Prostate gland (tissue), 2 donors: ENCODE data around the gene ZNF134. TPM values are rescaled to one million over a fixed set of nuclear protein-coding genes. Genes with fewer than 3 reads are reported as not detected.

Source experiments
- DNase-seq: peaks from one replicate; pipeline ENCODE4 v3.0.0-alpha.2; 2019; ENCODE audit warnings: low spot score
- H3K27ac ChIP-seq, 2 donors: fragments of 200-600 bp; sonication (generic); 2 replicates each; pipeline ENCODE4 v1.5.1; 2017 to 2019
- H3K27me3 ChIP-seq: fragments of 200-600 bp; sonication (generic); replicated peaks from 2 replicates; pipeline ENCODE4 v1.5.1; 2019; ENCODE audit not compliant: insufficient read depth
- H3K36me3 ChIP-seq, 2 donors: fragments of 200-600 bp; sonication (generic); 1 replicate in 1 of 2; 2 replicates in 1 of 2; pipeline versions ENCODE4 v1.5.1 to v1.8.1; 2017 to 2019
- H3K4me1 ChIP-seq: fragments of 200-600 bp; sonication (generic); replicated peaks from 2 replicates; pipeline ENCODE4 v1.5.1; 2019
- H3K4me3 ChIP-seq, 2 donors: fragments of 200-600 bp; sonication (generic); 2 replicates each; pipeline ENCODE4 v1.5.1; 2017 to 2019
- H3K9me3 ChIP-seq: fragments of 200-600 bp; sonication (generic); 2 replicates; pipeline ENCODE4 v1.5.1; 2017
- CTCF ChIP-seq, 4 experiments: fragments of 200-600 bp in 2 of 4; fragments of 450-650 bp in 2 of 4; sonication (generic) in 2 of 4; IDR thresholded peaks; 1 replicate in 3 of 4; 2 replicates in 1 of 4; pipeline ENCODE4 v1.5.1; 2016 to 2019; ENCODE audit warnings: antibody characterized with exemption in 4 of 4, mild to moderate bottlenecking in 2 of 4, moderate library complexity in 2 of 4
- POLR2A ChIP-seq: fragments of 450-650 bp; IDR thresholded peaks from one replicate; pipeline ENCODE4 v1.6.1; 2016; ENCODE audit warnings: antibody characterized with exemption, mild to moderate bottlenecking
- POLR2AphosphoS5 ChIP-seq: sonication (generic); formaldehyde crosslinking; IDR thresholded peaks from one replicate; pipeline ENCODE4 v1.6.1; 2017; ENCODE audit warnings: antibody characterized with exemption
- WGBS: methylation state at CpG from one replicate; pipeline ENCODE4 v1.1.5; 2018; 5-methylcytosine and 5-hydroxymethylcytosine counted together
- intact Hi-C: fragments of 100-400 bp; cut with DNase I; formaldehyde crosslinking; loops from one replicate; pipeline ENCODE4 v1.14.2; 2022
- total RNA-seq, 2 donors: library from RNA; depleted of rRNA; stranded (reverse); fragments of >200 nt; gene quantifications; one replicate each; pipeline ENCODE4 v1.1.0, GENCODE V29; 2016

The ZNF134 gene
- total RNA-seq, 2 donors from 2014 or later = 18.3 to 25.8 TPM

- WGBS = 60% methylated on average over 7 of the region's 7 CpGs
- no peaks in the 10 kb centered on the region for H3K27me3 ChIP-seq
- no peak for DNase-seq
- no peak for TF ChIP-seq POLR2A
- TF ChIP-seq CTCF (IDR thresholded peaks at IDR 0.05) = no peak
- TF ChIP-seq POLR2AphosphoS5 = no peak
- no peaks in the 10 kb centered on the region for H3K9me3 ChIP-seq
- H3K36me3 ChIP-seq = no peaks in the 10 kb centered on the region
- H3K4me1 ChIP-seq = no peaks in the 10 kb centered on the region
- intact Hi-C loops = no loop called here
- no peak overlapping the region for H3K4me3 ChIP-seq
- no peak overlapping the region for H3K27ac ChIP-seq
Measured at GRCh38 chr19:57671124-57671895, 57.3 kb downstream of the ZNF134 start.

GRCh38 chr19:57672466-57672865, 58.4 kb downstream of the ZNF134 start:
- TF ChIP-seq POLR2A (no peak), POLR2AphosphoS5 (no peak), CTCF (IDR thresholded peaks at IDR 0.05) (no peak)
- no peaks in the 10 kb centered on the region for H3K4me1 ChIP-seq
- intact Hi-C loops = no loop called here
- H3K36me3 ChIP-seq = no peaks in the 10 kb centered on the region
- DNase-seq = no peak
- peaks cover 3% of the 10 kb centered on the region for H3K27me3 ChIP-seq
- H3K9me3 ChIP-seq = no peaks in the 10 kb centered on the region
- H3K27ac ChIP-seq = no peak overlapping the region
- 76% methylated on average over 4 of the region's 4 CpGs for WGBS
- no peak overlapping the region for H3K4me3 ChIP-seq

Other genes with a start within 250 kb of the ZNF134 start
- 10 to 100 TPM; 20.4 to 27.4 TPM for gene ZNF548, start 224.4 kb upstream of the ZNF134 start, total RNA-seq
- 10 to 100 TPM; 10.8 to 14.5 TPM for gene ZNF17, start 203.1 kb upstream of the ZNF134 start, total RNA-seq
- 1 to 10 TPM; 5.5 to 8.6 TPM for gene ZNF749, start 178.9 kb upstream of the ZNF134 start, total RNA-seq
- gene VN1R1, start 157.1 kb upstream of the ZNF134 start, total RNA-seq = 1 to 10 TPM in 1 of 2 donors, under 1 TPM in 1; 0.96 to 4.8 TPM
- gene ZNF772, start 136.7 kb upstream of the ZNF134 start, total RNA-seq = 10 to 100 TPM; 15.2 to 37.9 TPM
- gene ZNF419, start 126.5 kb upstream of the ZNF134 start, total RNA-seq = 10 to 100 TPM; 15.4 to 16.0 TPM
- gene ZNF773, start 114.3 kb upstream of the ZNF134 start, total RNA-seq = 10 to 100 TPM; 17.9 to 20.3 TPM
- 10 to 100 TPM in 1 of 2 donors, 1 to 10 TPM in 1; 7.4 to 11.7 TPM for gene ZNF549, start 86.9 kb upstream of the ZNF134 start, total RNA-seq
- gene ZNF550, start 54.4 kb upstream of the ZNF134 start, total RNA-seq = 10 to 100 TPM in 1 of 2 donors, 1 to 10 TPM in 1; 8.5 to 12.8 TPM
- gene ZNF416, start 35.3 kb upstream of the ZNF134 start, total RNA-seq = 1 to 10 TPM; 4.8 to 5.6 TPM
- 1 to 10 TPM; 5.3 to 8.5 TPM for gene ZIK1, start 30.1 kb upstream of the ZNF134 start, total RNA-seq
- gene ZNF530, start 14.4 kb upstream of the ZNF134 start, total RNA-seq = 1 to 10 TPM; 1.5 to 7.4 TPM
- 10 to 100 TPM in 1 of 2 donors, 1 to 10 TPM in 1; 8.9 to 23.3 TPM for gene ZNF211, start 18.9 kb downstream of the ZNF134 start, total RNA-seq
- gene ZSCAN4, start 54.7 kb downstream of the ZNF134 start, total RNA-seq = not detected
- 10 to 100 TPM in 1 of 2 donors, 1 to 10 TPM in 1; 7.5 to 14.3 TPM for gene ZNF551, start 67.7 kb downstream of the ZNF134 start, total RNA-seq
- gene ZNF154, start 95.0 kb downstream of the ZNF134 start, total RNA-seq = 1 to 10 TPM; 2.7 to 5.6 TPM
- 1 to 10 TPM; 8.5 to 8.9 TPM for gene ZNF671, start 113.4 kb downstream of the ZNF134 start, total RNA-seq
- 10 to 100 TPM; 20.1 to 22.5 TPM for gene ZNF776, start 132.6 kb downstream of the ZNF134 start, total RNA-seq
- 10 to 100 TPM; 15.4 to 34.8 TPM for gene ZNF586, start 155.4 kb downstream of the ZNF134 start, total RNA-seq
- gene ZNF552, start 200.7 kb downstream of the ZNF134 start, total RNA-seq = 10 to 100 TPM; 22.0 to 54.9 TPM
- gene ZNF587B, start 216.1 kb downstream of the ZNF134 start, total RNA-seq = 10 to 100 TPM; 21.1 to 23.5 TPM
- gene ZNF587, start 235.6 kb downstream of the ZNF134 start, total RNA-seq = 10 to 100 TPM; 32.1 to 49.7 TPM